Gastroesophageal sphincter (tissue), 3 donors: Measurements from ENCODE around the gene WDR53.

Experiments used
- CTCF ChIP-seq, 4 experiments: fragments of 200-600 bp in 2 of 4; fragments of 450-650 bp in 2 of 4; sonication (generic) in 1 of 4; IDR thresholded peaks; one replicate each; pipeline ENCODE4 v1.5.1; 2017 to 2019; ENCODE audit warnings: antibody characterized with exemption in 4 of 4, mild to moderate bottlenecking in 2 of 4, moderate library complexity in 2 of 4
- EP300 ChIP-seq: sonication (generic); formaldehyde crosslinking; IDR thresholded peaks from one replicate; pipeline ENCODE4 v1.6.1; 2017; ENCODE audit warnings: antibody characterized with exemption, mild to moderate bottlenecking
- POLR2A ChIP-seq, 2 donors: fragments of 450-650 bp; IDR thresholded peaks; one replicate each; pipeline ENCODE4 v1.6.1; 2017; ENCODE audit warnings: antibody characterized with exemption in 2 of 2, mild to moderate bottlenecking in 2 of 2, moderate library complexity in 1 of 2
- POLR2AphosphoS5 ChIP-seq: sonication (generic); formaldehyde crosslinking; IDR thresholded peaks from one replicate; pipeline ENCODE4 v1.6.1; 2017; ENCODE audit warnings: antibody characterized with exemption

DNA sequence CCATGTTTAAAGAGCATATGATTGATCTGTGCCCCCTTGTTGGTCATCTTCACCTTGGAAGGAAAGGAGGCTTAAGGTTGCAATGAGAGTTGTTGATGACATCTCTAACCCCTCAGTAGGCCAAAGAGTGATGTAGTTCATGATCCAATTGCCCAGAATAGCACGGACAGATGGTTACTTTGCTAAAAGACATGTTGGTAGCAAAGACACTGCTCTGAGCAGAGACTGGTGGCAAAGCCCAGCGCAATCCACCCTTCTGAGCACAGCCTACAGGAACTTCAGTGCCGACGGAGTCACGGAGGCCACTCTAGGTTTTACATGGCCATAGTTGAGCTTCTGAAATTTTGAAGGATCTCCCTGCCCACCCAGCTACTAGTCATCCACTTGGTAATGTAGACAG is 21.9 kb upstream of the WDR53 start:
- TF ChIP-seq CTCF (IDR thresholded peaks at IDR 0.05) (no peak), EP300 (no peak), POLR2A (IDR thresholded peaks at IDR 0.05) (no peak), POLR2AphosphoS5 (no peak)
